Cerebellar nuclear complex (tissue), 1 donor: ENCODE data around the gene CMPK2.

Experiments used
- DNase-seq, 2 experiments: peaks; one replicate each; lab custom pipeline; 2025; lab: John Stamatoyannopoulos, UW

The CMPK2 gene

DNA sequence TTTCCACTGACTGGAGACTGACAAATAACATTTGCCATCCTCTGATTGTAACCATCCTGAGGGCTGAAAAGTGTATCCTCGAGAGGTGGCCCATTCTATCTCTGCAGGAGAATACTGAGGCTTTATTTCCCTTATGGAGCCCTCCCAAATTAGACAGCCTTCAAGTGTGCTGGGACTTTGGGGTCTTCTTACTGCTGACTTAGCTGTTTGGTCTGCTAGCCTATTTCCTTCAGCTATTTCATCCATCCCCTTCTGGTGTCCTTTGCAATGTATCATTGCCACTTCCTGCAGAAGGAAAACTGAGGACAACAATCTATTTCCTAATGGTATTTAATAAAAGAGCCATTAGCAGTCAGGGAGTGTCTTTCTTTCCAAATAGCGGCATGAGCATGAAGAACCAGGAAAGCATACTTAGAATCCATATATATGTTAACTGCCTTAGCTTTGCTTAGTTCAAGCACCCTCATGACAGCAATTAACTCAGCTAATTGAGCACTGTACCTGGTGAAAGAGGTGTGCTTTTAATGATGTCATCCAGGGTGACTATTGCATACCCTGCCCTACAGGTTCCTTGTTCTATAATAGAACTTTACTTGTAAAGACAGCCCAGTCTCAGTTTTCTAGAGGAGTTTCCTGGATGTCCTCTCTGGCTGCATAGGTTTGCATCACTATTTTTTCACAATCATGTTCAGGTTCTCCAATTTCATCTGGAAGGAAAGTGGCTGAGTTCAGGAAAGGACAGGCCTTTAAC, 24.0 kb downstream of the CMPK2 start:
- DNase-seq, result no peak

DNA sequence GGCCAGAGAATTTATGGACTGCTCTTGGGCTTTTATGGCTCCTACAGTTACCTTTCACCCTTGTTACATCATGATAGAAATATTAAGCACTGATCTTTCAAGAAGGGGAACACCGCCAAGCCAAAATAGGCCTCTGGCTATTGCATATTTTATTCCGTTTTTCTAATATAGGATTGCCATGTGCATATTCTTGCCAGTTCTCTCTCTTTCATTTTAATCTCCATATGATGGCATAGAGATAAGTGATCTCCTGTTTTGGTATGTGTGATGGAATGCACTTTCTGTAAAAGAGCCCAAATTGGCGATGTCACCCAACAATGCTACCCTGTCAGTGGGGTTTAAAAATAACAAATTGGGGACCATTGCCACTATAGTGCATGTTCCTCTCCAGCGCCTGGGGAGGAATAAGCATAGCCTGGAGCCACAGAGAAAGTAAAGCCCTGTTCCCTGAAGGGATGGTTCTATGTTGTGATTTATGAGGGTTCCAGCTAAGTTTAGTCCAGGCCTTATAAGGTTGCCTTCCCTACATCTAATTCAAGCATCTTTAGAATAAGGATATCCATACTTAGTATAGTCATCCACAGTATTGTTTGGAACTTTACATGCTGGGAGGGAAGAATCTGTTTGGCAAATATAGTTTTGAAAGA, 26.9 kb downstream of the CMPK2 start:
- no peak for DNase-seq

DNA sequence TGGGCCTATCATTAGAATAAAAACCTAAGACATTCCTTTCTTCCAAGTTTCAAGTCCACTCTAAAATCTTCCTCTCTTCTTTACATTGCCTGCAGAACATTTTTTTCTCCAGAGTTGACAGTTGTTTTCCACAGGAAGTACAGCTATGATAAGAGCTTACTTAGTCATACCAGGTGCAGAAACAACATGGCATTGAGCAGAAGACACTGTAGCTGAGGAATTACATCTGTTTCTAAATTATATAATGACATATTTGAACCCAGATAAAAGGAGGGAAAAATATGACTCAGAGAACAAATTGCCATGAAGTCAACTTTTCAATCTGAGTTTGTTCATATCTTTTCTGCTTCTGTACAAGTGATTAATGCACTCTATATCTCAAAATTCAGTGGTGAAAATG, 30.2 kb downstream of the CMPK2 start:
- DNase-seq, result no peak

DNA sequence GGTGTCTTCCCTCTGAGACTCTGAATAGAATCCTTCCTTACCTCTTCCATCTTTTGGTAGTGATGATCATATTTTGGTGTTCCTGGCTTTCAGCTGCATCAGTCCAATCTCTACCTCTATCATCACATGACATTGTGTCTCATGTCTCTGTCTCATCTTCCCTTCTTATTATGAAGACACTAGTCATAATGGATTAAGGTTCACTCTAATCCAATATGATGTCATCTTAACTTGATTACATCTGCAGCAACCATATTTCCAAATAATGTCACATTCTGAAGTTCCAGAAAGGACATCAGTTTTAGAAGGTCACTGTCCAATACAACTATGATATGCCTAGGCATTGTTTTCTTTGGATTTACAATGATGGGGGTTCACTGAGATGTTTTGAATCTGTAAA, 31.5 kb downstream of the CMPK2 start:
- DNase-seq, result no peak

DNA sequence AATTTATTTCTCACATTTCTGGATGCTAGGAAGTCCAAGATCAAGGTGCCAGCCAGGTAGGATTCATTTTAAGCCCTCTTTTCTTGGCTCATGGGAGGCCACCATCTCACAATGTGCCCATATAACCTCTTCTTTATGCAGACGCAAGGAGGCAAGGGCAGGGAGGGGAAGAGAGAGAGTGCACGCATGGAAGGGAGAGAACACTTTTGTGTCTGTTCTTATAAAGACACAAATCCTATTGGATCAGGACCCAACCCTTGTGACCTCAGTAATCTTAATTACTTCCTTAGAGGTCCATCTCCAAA, 32.5 kb downstream of the CMPK2 start:
- no peak for DNase-seq

DNA sequence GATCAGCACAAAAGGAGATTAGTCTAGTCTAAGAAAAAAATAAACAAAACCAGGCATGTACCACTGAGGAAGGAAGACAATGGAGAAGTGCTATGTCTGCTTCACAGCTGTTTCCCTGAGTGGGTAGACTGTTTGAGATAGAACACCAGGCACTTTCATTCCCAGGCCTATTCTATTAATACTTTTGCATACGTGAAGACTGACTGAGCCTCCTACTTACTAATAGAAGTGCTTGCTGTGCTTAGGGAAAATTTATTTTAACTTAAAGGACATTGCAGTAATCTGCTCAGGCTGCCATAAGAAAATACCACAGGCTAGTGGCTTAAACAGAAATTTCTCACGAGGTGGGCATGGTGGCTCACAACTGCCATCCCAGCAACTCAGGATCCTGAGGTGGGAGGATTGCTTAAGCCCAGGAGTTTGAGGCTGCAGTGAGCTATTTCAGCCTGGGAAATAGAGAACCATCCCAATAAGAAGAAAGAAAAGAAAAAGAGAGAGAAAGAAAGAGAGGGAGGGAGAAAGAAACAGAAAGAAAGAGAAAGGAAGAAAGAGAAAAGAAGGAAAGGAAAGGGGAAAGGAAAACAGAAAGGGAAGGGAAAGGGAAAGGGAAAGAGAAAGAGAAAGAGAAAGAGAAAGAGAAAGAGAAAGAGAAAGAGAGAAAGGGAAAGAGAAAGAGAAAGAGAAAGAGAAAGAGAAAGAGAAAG, 33.0 kb downstream of the CMPK2 start:
- no peak for DNase-seq

DNA sequence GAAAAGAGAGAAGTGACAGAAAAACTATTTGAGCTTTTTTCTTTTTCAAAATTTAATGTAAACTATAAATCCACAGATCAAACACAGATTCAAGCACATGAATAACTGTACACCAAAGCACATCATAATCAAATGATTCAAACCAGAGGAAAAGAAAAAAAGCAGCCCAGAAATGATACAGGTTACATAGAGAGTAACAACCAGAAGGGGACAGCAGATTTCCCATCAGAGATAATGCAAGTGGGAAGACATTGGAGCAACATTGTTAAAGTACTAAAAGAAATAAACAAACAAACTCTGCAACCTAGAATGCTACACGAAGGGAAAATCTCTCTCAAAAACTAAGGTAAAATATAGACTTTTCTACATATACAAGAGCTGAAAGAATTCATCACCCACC, 34.5 kb downstream of the CMPK2 start:
- no peak for DNase-seq

DNA sequence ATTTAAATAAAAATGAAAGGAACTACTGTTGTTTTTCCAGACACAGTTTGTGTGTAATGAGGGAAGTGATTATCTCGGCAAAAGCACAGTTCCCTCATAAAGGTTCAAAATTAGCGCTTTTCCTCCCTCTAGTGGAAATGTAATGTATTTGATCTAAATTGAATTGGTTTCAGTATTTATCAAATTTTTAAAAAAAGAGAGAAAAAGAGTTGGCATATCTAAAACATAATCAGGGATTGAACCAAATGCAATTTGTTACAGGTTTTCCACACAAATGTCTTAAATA, 37.5 kb downstream of the CMPK2 start:
- no peak for DNase-seq

DNA sequence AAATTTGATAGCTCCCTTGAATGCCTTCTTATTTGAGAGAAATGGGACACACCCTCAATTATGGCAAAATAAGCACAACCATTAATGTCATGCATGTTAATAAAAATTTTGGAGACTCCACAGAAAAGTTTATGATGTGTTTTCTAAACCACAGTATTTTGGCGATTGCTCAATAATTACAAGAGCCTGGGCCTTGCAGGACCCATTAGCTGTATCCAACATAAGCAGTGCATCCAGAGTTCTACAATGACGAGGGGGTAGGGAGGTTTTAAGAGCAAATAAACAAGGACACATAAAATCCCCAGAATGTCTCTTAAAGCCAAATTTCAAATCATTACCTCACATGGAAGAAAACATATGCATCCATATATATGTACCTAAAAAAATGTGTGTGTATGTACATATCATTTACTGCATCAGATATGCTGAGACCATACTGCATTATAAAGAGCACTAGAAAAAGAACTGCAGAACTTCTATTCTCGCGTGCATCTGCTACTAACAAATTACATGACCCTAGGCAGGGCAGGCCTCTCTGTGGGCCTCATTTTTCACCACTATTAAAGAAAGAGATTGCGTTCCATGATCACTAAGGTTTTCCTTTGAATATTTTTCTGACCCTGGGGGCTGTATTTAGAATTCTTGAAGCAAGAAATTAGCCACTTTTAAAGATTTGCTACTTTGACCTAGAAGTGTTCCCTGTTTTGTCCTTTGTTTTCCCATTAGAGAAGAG, 38.0 kb downstream of the CMPK2 start:
- no peak for DNase-seq

DNA sequence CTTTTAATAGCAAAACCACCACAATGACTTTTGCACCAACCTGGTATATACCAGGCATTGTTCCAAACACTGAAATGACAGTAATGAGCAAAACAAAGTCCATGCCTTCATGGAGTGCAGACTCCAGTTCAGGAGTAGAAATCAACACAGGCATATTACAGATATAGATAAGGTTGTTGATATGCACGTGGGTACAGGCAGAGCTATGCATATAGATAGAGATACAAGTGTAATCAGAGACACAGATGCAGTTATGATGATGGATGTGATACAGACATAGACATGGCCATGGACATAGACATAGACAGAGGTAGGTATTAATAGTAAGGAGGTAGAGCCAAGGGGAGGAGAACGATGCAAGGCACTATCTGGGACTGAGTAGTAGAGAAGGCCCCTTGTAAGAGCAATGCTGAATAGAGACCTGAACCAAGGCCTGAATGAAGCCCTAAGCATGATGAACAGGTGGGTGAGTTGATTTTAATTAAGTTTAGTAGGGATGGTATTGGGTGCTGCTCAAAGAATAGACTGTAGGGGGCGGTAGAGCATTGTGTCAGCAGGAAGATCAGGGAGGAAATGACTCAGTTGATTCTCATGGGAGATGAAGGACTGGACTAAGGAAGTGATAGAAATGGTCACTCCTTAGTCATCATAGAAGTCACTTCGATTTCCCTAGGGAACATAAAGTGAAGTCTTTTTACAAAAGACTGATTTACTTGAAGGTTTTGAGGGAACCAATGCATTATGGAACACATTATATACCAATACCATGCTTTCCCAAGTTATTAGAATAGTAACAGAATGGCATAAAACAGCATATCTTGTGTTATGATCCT, 39.4 kb downstream of the CMPK2 start:
- no peak for DNase-seq

DNA sequence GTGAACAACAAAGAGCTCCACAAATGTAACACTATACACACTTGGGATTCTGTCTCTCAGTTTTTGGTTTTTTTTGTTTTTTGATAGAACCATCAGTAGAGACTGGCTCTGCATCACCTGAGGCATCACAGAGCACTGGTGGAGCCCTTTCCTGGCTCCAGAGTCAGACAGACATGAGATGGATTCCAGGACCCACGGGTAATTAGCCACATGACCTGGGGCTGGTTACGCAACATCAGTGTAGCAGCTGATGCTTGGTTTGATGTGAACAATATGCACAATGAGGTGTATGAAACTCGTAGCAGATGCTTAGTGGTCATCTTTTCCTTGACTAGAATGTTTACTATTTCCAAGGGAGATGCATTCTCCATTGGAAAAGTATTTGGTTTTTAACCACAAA, 40.7 kb downstream of the CMPK2 start:
- DNase-seq, result no peak

DNA sequence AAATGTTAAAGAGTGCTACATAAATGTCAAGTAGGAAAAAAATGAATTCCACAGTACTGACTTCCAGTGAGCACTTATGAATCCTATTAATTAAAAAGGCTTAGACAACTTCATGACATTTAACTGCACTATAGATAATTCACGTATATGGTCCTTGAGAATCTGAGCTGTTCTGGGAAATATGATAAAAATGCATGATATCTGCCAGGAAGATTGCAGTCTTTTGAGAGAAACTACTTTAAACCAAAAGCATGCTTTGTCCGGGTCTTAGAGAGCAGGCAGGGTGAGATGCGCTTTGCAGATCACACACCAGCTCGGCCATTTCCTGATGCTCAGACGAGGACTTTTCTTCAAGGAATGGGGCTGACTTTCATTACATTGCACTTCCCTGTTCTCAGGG, 42.6 kb downstream of the CMPK2 start:
- no peak for DNase-seq

DNA sequence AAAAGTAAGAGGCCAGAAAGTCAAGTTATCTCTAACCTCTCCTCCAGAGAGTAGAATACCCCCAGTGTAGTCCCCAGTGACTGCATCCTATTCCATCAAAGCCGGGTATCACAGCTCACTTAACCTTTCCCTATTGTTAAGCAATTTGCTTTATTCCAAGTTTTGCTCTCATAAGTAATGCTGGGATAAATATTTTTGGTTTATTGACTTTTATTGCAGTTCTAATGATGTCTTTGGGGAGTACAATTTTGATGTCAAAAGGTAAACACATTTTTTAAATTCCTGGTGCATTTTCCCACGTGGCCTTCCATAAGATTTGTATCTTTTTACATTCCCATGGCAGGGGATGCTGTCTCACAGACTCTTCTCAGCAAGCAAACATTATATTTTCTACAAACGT, 43.3 kb downstream of the CMPK2 start:
- DNase-seq, result no peak

DNA sequence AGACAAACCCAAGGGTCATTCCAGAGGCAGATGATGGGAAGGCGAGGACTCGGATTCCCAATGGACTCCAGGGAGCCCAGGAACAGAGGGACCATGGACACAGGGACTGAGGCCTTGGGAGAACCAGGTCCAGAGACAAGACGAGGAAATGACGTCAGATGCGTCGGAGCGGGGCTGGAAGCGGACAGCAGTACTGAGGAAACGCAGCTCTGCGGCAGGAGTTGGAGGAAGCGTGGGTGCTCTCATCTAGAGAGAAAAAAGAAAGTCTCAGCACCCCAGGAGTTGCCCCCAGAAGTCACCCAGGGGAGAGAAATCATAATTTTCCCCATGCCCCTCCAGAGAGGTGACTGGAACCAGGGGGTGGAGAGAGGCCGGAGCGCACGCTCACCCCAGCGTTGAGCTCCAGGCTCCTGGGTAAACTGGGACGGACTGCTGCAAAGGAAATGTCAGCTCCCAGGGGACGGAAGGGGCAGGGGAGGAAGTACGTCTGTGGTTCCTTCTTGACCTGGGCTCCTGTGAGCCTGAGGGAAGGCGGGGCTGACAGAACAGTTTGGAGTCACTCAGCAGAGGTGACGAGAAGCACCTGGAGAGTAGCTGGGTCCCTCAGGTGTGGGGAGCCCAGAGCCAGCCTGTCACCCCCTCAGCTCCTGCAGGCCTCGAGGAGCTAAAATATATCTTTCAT, 44.7 kb downstream of the CMPK2 start:
- no peak for DNase-seq

DNA sequence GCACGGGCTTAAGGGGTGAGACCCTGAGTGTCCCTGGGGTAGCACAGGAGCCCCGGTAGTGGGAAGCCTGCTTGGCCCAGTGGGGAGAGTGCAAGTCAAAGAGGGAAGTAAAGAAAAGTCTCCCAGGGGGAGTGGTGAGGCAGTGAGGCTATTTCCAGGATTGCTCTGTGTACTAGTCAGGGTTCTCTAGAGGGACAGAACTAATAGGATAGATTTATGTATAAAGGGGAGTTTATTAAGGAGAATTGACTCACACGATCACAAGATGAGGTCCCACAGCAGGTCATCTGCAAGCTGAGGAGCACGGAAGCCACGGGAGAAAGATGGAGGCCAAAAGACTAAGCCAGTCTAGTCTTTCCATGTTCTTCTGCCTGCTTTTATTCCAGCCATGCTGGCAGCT, 45.5 kb downstream of the CMPK2 start:
- DNase-seq, result no peak

DNA sequence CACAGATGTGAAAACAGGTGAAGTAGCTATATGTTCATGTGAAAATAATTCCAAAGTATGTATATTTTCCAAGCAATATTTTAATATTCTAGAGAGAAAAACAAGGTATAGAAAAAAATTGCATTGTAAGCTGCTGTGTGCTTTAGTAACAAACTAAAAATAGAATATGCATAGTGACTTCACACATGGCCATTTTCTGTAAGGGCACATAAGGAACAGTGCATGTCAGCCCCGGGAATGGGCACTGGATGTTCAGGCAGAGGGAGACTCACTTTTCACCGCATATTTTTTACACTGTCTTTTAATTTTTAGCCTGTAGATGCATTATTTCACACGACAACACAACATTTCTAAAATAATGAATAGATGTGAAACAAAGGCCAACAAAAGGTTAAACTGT, 46.0 kb downstream of the CMPK2 start:
- DNase-seq, result no peak

DNA sequence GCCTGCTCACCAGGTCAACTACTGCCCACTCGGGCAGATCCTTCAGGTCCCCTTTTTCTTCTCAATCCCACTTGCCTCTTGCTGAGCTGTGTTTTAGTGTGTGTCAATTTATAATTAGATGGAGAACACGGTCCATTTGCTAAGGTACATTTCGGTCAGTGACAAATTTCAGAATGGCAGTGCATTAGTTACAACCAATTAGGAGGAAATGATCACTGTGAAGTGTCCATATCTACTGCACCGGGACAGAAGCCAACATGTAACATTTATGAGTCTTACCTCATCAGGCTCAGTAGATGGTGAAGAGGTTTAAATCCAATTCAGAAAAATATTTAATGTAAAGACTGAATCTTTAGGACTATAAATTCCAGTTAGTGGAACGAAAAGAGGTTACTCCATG, 47.7 kb downstream of the CMPK2 start:
- DNase-seq, result no peak

DNA sequence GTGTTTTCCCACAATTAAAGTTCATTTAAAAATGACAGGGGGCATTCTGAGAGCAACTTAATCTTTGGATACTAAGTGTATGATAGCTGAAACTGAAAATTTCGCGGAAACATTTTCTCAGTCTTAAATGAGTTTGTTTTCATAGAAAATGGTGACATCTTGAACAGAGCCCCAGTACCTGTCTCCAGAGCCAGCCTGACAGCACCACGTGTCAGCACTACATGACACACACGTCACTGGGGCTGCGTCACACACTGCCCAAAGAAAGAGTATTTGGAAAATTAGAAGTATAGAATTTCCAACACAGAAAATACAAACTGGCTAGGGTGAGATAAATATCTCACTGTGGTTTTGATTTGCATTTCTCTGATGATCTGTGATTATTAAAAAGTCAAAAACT, 50.8 kb downstream of the CMPK2 start:
- DNase-seq, result no peak

DNA sequence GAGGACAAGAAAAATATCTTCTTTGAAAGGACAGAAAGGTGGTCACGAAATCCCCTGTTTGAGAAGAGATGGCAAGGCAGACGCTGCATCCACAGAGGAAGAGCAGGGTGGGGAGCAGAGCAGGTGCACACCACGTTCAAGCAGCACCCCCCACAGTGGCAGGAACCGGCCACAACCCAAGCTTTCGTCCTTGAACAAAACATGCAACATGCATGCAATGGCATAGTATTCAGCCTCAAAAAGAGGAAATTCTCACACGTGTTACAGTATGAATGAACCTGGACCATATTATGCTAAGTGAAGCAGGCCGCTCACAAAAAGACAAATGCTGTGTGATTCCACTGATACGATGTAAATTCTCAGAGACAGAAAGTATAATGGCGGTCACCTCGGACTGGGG, 51.4 kb downstream of the CMPK2 start:
- DNase-seq, result no peak

DNA sequence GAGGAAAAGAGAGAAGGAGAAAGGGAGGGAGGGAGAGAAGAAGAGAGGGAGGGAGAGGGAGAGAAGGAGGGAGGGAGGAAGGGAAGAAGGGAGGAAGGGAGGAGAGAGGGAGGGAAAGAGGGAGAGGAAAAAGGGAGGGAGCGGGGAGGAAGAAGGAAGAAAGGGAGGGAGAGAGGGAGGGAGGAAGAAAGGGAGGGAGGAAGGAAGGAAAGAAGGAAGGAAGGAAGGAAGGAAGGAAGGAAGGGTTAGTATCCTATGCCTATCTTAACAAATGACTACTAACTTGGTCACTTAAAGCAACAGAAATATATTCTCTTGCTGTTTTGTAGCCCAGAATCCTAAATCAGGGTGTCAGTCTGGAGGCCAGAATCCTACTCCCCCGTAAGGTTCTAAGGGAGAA, 52.1 kb downstream of the CMPK2 start:
- no peak for DNase-seq

DNA sequence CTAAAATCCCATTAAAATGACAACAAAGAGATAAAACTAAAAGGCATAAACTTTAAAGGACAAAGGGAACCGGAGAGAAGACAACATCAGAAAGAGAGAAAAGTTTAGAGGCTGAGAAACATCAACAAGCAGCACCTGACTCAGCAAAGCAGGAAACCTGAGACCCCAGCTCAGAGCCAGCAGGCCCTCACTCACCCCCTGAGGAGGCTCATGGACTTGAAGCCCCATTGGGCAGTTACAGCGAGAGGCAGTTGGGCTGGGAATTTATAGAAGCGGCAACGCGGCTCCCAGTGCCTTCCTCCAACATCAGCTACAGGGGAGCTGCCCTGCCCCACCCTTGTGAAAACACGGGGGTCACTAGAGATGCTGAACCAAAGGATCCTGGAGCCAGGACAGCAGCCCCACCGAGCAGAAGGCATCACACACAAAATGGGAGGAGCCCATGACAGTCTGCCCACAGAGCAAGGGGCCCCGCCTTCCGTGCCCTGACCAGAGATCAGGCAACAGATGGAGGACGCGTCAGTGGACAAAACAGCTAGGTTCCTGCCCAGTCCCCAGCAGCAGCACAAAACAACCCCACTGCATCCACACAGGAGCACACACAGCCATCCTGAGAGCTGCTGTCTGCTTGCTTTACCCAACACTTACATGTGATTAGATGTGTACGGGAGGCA, 52.7 kb downstream of the CMPK2 start:
- DNase-seq, result no peak
